Central memory CD4-positive, alpha-beta T cell (primary cell): ENCODE results near the gene INTS15.

Source experiments
- DNase-seq: peaks from one replicate; pipeline ENCODE4 v3.0.0; 2022

Gene INTS15

GRCh38 chr7:6643915-6644625 is 54.2 kb downstream of the INTS15 start:
- no peak for DNase-seq

- DNase-seq: no peak
Observed at GRCh38 chr7:6644728-6645127, 54.9 kb downstream of the INTS15 start.

GRCh38 chr7:6646465-6646864 is 56.6 kb downstream of the INTS15 start:
- DNase-seq: no peak

GRCh38 chr7:6647080-6647479 is 57.3 kb downstream of the INTS15 start:
- no peak for DNase-seq

- DNase-seq: no peak
Observed at GRCh38 chr7:6647541-6647940, 57.7 kb downstream of the INTS15 start.

- DNase-seq: no peak
Observed at GRCh38 chr7:6648066-6648814, 58.4 kb downstream of the INTS15 start.

- DNase-seq: no peak
Observed at GRCh38 chr7:6648815-6649104, 58.9 kb downstream of the INTS15 start.

GRCh38 chr7:6649241-6649961 is 59.6 kb downstream of the INTS15 start:
- no peak for DNase-seq

- no peak for DNase-seq
Observed at GRCh38 chr7:6650086-6650485, 60.3 kb downstream of the INTS15 start.

- DNase-seq: no peak
Observed at GRCh38 chr7:6650521-6651011, 60.7 kb downstream of the INTS15 start.

GRCh38 chr7:6651851-6652445 is 62.1 kb downstream of the INTS15 start:
- no peak for DNase-seq

- no peak for DNase-seq
Observed at GRCh38 chr7:6652446-6653011, 62.7 kb downstream of the INTS15 start.

- no peak for DNase-seq
Observed at GRCh38 chr7:6653071-6654003, 63.5 kb downstream of the INTS15 start.

GRCh38 chr7:6654113-6654841 is 64.5 kb downstream of the INTS15 start:
- no peak for DNase-seq

- no peak for DNase-seq
Observed at GRCh38 chr7:6654842-6655610, 65.2 kb downstream of the INTS15 start.

GRCh38 chr7:6655636-6656385 is 66.0 kb downstream of the INTS15 start:
- no peak for DNase-seq

GRCh38 chr7:6656413-6656812 is 66.6 kb downstream of the INTS15 start:
- no peak for DNase-seq
